Islet of Langerhans (tissue), 1 donor: Measurements from ENCODE around the gene WDR38.
"Not testable (repeated sequence)": the region's sequence is repeated elsewhere in the genome, so short reads cannot be mapped to it uniquely, and the experiment has no call there.

Experiments used
- FAIRE-seq: peaks from one replicate; lab custom pipeline; 2011; peaks lifted over from hg19 to GRCh38; lab: Jason Lieb, UNC

Gene WDR38

DNA sequence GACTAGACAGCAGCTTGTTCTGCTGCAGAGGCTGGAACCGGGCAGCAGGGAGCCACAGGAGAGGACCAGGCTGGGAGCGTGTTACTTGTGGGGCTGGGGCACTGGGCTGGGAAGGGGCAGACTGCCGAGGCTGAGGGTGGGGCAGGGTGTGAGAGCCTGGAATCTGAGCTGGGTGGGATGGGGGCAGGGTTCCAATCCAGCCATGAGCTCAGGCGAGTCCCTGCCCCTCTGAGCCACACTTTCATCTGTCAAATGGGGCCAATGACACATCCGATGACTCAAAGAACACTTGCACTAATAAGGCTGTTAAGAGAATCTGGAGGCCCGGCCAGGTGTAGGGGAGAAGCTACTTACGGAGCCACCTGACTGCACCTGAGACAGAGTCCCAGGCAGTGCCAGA, 18.7 kb upstream of the WDR38 start:
- no peak for FAIRE-seq

DNA sequence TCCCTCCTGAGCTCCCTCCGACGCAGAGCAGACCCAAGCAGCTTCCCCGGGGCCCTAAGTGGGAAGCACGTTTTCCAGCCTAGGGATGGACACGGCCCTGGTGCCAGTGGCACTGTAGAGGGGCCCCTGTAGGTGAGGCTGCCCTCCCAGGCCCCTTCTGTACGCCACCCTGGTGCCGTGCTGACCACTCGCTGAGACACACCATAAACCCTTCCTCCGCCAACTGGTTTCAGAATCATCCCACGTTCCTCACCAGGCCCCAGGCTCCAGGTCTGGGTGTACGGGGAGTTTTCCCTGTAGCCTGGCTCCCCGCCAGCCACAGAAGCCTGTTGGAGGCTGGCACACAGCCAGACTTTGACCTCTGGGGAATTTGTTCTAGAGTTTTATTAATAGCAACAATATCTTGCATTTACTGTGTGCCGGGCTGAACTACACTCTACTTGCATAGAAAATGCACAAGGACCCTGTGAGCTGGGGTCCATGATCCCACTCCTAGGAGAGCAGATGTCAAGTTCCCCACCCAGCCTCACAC, 18.2 kb upstream of the WDR38 start:
- FAIRE-seq: no peak

DNA sequence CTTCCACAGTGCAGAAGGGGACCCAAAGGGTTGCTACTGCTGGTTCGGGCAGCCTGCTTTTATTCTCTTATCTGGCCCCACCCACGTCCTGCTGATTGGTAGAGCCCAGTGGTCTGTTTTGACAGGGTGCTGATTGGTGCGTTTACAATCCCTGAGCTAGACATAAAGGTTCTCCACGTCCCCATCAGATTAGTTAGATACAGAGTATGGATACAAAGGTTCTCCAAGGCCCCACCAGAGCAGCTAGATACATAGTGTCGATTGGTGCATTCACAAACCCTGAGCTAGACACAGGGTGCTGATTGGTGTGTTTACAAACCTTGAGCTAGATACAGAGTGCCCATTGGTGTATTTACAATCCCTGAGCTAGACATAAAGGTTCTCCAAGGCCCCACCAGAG, 15.1 kb upstream of the WDR38 start:
- not testable (repeated sequence) for FAIRE-seq

DNA sequence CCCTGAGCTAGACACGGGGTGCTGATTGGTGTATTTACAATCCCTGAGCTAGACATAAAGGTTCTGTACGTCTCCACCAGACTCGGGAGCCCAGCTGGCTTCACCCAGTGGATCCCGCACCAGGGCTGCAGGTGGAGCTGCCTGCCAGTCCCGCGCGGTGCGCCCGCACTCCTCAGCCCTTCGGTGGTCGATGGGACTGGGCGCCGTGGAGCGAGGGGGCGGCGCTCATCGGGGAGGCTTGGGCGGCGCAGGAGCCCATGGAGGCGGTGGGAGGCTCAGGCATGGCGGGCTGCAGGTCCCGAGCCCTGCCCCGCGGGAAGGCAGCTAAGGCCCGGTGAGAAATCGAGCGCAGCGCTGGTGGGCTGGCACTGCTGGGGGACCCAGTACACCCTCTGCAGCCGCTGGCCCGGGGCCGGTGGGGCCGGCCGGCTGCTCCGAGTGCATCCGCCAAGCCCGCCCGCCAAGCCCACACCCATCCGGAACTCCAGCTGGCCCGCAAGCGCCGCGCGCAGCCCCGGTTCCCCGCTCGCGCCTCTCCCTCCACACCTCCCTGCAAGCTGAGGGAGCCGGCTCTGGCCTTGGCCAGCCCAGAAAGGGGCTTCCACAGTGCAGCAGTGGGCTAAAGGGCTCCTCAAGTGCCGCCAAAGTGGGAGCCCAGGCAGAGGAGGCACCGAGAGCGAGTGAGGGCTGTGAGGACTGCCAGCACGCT, 14.5 kb upstream of the WDR38 start:
- FAIRE-seq: not testable (repeated sequence)

DNA sequence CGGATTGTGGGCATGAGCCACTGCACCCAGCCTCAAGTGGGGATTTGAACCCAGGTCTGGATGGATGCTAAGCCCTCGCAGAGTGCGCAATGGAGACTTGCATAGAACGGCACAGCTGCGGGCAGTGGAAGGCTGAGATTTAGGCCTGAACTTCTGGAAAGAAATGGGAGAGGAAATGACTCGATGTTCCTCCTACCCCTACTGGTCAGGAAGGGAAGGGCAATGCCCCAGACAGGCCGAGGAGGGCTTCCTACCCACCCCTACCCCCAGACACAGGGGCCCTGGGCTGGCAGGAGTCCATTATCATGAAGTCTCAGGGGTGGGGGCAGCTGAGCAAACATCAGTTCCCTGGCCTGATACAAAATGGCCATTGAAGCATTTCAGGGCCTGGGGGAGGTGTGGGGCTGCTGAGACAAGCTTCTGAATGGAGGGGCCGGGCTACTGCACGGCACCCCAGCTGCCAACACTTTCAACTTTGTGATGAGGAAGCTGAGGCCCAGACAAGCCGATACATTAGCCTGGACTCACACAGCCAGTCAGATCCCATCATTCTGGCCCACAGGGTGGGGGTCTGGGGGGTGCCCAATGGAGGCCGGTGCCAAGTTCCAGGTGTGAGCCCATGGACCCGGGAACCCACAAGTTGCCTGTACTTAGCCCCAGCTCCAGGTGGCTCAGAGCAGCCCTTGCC, 13.5 kb upstream of the WDR38 start:
- no peak for FAIRE-seq

DNA sequence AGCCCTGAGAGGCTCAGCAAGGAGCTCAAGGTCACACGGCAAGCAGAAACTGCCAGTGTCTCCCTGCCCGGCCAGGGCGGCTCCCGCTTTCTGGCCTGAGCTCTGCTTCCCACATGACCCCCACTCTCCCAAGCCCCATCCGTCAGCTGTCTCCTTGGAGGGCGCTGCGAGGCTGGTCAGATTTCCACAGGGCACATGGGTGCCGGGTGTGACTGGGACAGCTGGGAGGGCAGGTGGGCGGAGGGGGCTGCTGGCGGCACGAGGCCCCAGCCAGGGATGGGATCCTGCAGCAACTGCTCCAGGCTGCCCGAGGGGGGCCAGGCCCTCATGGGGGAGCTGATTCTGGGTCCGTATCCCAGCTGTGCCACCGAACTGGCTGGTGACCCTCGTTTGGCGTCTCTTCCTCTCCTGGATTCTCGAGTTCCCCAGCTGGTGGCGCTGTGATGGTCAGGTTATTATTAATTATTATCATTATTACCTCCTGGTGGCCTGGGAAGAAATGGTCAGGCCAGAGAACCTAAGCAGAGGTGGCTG, 12.9 kb upstream of the WDR38 start:
- no peak for FAIRE-seq

DNA sequence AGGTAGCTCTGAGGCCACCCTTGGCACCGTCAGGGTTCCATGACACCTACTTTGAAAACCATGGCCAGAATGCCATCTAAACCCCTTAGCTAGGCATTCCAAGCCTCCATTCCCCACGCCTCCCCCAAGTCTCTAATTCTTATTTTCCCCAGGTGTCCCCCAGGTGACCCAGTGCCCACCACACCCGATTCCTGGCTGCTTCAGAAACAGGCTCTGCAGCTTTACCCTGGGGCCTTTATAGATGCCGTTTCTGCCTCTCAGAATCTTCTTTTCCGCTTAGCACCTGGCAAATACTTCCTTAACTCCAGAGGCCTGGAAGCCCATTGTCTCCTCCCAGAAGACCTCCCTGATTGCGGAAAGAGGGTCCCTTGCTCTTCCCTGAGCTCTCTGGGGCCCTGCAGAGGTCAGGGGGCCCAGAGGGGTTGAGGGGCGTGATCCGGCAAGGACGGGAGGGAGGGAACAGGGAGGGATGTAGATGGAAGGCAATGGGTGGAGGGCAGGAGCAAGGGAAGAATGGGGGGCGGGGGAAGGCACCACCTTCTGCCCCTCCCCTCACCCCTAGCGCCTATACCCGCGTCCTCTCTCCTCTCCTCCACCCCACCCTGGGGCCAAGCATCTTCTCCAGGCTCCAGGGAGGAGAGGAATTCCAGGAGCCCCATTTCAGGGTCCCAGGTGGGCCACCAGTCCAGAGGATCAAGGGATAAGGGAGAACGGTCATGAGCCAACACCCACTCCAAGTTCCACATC, 12.0 kb upstream of the WDR38 start:
- no peak for FAIRE-seq

DNA sequence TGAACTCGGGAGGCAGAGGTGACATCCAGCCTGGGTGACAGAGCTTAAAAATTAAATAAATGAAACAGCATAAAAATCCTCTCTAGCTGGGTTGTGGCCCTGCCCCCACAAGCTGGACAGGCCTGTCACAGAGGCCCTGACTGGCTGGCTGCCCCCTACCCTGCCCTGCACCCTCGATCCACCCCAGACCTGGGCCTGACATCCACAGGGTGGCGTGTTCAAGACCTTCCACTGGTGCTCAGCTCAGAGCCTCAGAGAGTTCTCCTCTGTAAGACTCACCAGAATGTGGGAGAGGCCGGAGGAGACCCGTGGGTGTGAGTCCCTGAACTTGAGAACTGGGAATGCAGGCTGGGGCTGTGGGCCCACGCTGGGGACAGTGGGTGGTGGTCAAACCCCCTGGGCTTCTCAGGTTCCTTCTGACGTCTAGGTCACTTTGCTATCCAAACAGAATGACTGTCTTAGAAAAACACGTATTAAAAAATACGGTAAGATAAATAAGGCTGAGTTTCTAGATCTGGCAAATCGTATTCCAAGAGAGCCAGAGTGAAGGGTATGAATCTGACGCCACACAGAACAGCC, 9.7 kb upstream of the WDR38 start:
- no peak for FAIRE-seq

DNA sequence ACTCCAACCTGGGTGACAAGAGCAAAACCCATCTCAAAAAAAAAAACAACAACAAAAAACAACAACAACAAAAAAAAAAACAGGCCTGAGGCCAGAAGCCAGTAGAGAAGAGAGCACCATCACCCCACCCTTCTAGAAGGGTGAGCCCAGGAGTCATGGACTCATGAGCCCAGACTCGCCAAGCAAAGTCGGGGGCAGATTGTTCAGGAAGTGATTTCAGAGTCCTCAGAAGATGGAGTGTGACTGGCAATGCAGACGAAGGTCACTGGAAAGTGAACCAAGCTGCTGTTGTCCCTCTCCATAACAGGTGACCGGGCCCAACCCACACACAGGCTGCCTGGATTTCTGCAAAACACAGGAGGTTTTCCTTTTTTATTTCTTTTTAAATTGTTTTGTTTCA, 9.0 kb upstream of the WDR38 start:
- FAIRE-seq: no peak

DNA sequence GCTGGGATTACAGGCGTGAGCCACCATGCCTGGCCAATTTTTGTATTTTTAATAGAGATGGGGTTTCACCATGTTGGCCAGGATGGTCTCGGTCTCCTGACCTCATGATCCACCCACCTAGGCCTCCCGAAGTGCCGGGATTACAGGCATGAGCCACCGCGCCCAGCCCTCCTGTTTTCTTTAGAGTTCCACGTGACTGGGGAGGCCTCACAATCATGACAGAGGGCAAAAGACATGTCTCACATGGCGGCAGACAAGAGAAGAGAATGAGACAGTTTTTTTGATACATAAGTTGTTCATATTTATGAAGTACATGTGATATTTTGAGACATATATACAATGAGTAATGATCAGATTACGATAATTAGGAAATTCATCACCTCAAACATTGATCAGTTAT, 6.8 kb upstream of the WDR38 start:
- not testable (repeated sequence) for FAIRE-seq

DNA sequence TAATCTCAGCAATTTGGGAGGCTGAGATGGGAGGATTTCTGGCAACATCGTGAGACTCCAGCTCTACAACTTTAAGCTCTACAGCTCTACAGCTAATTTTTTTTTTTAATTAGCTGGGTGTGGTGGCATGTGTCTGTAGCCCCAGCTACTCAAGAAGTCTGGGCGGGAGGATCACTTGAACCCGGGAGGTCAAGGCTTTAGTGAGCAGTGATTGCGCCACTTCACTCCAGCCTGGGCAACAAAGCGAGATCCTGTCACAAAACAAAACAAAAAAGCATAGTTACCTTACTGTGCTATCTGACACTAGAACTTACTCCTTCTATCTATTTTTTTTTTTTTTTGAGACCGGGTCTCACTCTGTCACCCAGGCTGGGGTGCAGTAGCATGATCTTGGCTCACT, 6.3 kb upstream of the WDR38 start:
- FAIRE-seq: no peak

DNA sequence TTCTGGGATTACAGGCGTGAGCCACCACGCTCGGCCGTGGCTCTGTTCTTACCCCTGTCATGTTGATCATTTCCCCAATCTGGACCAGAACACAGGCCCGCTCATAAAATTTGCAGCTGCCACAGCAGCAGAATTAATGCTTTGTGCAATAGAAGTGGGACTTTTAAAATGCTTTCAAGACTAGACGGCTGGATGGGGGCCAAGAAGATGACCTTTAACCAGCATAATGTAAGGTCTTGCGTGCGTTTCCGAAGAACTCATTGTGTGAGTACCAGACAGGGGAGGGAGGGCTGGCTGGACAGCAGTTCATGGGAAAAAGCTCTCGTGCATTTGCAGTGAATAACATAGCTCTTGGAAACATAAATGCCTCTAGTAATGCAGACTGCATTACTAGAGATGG, 3.5 kb upstream of the WDR38 start:
- no peak for FAIRE-seq

DNA sequence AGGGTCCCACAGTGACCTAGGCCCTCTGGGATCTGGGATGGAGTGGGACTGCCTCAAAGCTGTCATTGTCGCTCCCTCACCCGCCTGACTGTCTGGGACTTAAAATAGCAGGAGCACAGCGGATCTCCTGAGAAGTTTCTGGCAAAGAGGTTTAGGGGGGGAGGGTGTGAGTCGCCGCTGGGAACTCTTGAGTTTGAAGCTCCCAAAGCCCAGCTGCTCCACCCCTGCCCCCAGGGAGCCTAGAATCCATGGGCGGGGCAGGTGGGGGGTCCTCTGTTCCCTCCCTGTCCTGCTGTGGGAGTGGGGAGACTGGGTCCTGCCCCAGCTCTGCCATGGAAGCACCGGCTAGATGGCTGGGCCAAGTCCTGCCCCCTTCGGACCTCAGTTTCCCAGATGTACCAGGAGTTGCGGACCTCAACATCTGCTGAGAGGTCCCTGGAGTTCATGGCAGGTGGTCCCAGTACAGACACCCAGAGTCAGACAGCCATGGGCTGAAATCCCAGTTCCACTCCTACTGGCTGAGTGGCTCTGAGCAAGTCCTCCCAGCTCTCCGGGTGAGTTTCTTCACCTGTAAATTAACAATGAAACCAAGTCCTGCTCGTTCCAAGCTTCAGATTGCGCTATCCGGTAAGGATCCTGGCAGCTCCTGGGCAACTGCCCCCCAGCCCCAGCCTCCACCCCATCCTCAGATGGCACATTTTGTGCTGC, 985 bp upstream of the WDR38 start:
- FAIRE-seq: no peak

DNA sequence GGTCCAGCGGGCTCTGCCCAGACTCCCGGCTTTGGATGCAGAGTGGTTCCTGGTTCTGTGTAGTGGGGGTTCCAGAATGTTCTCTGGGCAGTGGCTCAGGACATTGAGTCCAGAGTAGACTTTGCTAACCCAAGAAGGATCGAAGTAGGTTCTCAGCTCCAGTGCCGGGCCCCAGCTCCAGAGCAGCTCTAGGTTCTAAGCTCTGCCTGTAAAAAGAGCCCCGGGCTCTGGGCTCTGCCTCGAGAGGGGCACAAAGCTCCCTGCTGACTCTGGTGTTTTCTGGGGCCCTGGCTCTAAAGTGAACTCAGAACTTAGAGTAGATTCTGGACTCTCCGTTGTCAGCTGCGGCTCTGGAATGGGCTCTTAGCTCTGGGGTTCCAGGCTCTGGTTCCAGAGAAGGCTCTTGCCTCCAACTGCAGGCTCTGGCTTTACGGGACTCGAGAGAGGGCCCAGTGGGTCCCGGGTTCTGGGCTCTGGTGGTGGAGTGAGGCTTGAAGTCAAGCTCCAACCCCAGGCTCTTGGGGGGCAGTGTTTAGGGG, 414 bp downstream of the WDR38 start:
- no peak for FAIRE-seq

DNA sequence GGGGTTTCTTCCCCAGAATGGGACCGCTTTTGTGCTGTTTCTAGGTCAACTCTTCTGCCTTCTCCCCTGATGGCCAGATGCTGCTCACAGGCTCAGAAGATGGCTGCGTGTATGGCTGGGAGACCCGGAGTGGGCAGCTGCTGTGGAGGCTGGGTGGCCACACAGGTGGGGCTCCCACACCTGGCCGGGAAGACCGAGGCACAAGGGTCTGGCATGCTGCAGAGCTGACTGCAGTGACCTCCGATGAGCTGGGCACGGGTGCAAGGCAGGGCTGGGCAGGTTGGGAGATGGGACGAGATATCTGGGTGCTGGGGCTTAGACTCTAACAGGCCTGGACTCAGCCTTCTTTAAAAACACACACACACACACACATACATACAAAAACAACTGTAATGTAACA, 901 bp downstream of the WDR38 start:
- no peak for FAIRE-seq

DNA sequence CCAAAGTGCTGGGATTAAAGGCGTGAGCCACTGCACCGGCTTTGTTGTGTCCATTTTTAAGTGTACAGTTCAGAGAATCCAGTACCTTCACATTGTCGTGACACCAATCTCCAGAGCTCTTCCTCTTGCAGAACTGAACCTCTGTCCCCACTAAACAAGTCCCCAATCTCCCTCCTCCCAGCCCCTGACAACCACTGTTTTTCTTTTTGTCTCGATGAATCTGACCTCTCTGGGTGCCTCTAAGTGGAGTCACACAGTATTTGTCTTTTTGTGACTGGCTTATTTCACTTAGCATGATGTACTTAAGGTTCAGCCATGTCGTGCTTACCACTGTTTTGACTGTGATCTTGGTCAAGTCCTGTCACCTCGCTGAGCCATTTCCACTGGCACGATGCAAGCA, 1.6 kb downstream of the WDR38 start:
- FAIRE-seq: no peak

DNA sequence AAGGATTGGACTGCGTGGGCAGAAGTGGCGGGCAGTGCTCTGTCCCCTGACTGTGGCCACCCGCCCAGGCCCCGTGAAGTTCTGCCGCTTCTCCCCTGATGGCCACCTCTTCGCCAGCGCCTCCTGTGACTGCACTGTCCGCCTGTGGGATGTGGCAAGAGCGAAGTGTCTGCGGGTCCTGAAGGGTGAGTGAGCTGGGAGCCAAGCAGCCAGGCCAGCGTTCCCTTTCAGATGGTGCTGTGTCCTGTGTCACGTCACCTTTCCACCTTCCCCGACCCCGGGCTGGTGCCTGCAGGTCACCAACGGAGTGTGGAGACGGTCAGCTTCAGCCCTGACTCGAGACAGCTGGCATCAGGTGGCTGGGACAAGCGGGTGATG, 2.3 kb downstream of the WDR38 start:
- FAIRE-seq: no peak

DNA sequence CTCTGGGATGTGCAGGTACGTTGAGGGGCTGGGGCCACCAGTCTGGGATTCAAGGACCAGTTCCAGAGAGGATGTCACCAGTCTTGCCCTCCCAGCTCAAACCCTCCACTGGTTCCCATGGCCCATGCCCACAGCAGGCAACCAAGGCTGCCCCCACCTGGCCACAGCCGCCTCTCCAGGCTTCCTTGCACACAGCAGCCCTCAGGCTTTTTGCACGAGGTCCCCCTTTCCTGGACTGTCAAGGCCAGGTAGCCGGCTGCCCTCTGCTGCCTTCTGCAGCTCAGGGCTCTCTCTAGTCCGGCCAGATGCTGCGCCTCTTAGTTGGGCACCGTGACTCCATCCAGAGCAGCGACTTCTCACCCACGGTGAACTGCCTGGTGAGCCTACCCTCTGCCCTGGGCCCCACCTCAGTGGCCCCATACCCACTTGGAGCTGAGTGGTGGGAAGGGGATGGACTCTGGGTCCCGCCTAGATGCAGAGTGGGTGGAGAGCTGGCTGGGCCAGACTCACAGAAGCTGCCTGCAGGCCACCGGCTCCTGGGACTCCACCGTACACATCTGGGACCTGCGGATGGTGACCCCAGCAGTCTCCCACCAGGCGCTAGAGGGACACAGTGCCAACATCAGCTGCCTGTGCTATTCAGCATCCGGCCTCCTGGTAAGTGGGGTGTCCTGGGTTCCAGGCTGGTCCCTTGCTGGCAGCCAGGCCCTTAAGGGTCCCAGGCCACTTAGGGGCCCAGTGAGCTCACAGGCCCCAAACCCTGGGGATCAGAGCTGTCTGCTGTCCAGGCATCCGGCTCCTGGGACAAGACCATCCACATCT, 2.9 kb downstream of the WDR38 start:
- FAIRE-seq: no peak

DNA sequence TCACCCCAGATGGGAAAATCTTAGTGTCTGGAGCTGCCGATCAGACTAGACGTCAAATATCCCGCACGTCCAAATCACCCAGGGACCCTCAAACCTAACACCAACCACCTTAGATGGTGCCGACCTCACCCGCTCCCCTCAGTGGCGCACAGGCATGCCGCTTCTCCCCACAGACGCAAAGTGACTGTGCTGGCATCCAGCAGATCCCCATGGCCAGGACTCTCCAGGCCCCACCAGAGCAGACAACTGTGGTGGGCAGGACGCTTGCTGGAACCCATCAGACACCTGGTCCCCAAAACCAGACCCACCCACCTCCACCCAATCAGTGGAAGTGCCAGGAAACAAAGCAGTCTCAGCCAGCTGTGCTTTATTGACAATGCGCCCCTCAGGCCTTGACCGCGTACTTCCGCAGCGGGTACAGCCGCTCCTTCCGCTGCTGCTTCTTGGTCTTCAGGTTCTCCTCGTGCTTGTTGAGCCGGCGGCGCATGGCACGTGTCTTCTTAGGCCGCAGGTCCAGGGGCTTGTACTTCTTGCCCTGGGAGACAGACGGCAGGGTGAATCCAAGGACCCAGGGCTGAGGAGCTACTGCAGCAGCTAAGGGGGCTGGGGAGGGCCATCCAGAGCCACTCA, 4.4 kb downstream of the WDR38 start:
- FAIRE-seq: no peak

DNA sequence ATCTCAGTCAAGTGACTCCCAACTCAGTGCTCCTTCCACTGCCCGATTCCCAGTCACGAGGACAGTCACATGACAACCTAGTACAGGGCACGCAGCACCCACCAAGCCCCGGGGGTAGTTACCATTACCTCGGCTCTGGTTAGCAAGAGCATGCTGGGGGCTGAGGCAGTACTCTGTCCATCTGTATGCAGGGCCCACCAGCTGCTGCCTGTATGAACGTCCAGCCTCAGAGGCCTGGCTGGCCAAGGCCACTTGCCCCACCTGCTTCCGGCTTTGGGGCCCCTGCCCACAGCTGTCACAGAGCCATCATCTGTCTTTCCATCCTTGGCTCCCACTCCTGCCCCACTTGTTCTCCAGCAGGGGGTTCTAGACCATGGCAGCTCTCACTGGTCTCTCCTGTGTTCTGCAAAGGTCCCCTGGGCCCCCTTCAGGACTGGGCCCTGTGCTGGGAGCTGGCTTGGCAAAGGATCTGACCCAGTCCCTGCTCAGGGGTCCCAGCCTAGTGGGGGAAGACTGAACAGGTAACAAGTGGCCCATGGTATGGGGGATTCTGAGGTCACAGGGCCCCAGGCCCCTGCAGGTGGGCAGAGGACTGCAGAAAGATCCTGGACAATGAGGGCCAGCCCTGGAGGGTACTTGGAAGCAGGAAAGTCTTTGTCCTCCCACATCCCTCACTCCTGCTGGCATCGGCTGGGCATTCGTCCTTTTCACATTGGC, 5.2 kb downstream of the WDR38 start:
- FAIRE-seq: no peak
